Measurements from ENCODE around the gene PPIL1.

DNA sequence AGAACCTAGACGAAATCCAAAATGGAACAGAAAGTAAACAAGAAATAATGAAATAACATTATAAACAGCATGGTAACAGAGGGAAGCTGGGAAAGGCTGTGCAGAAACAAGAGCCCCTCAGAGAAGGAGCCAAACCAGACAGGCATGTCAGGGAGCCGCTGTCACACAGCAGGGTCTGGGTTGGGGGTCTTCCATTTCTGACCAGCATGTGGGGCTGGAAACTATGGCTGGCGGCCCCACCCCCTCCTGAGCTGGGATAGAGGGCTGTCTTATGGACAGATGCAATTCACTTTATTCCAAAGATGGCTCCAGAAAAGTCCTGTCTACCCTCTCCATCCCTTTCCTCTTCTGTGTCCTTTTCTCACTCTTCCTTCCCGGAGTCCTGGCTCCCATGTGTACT lies 38.5 kb upstream of the PPIL1 start:
- TF ChIP-seq RCOR1 (IDR thresholded peaks at IDR 0.05; ENCODE audit: insufficient replicate concordance, low read length) (no peak), CTCF (conservative IDR thresholded peaks at IDR 0.05; ENCODE audit: low read depth, low read length) (no peak), POLR2A (IDR thresholded peaks at IDR 0.05; ENCODE audit: low read depth, low read length) (no peak), RFX5 (IDR thresholded peaks at IDR 0.05; ENCODE audit: low read depth, low read length) (no peak), SMC3 (IDR thresholded peaks at IDR 0.05; ENCODE audit: low read depth, low read length) (no peak), BHLHE40 (IDR thresholded peaks at IDR 0.05; ENCODE audit: low read depth, low read length) (no peak), CEBPB (IDR thresholded peaks at IDR 0.05; ENCODE audit: low read depth, low read length) (no peak), RAD21 (IDR thresholded peaks at IDR 0.05; ENCODE audit: low read length) (no peak), FOS (IDR thresholded peaks at IDR 0.05; ENCODE audit: low read depth, low read length) (no peak), ELK1 (IDR thresholded peaks at IDR 0.05; ENCODE audit: borderline replicate concordance, low read depth, low read length) (no peak)
- TF ChIP-seq, protein P1, sequence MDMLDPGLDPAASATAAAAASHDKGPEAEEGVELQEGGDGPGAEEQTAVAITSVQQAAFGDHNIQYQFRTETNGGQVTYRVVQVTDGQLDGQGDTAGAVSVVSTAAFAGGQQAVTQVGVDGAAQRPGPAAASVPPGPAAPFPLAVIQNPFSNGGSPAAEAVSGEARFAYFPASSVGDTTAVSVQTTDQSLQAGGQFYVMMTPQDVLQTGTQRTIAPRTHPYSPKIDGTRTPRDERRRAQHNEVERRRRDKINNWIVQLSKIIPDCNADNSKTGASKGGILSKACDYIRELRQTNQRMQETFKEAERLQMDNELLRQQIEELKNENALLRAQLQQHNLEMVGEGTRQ (IDR thresholded peaks at IDR 0.05; ENCODE audit: low read depth, low read length): no peak

All from IMR-90 (cell line).